HepG2 (cell line): ENCODE results near the gene CARMIL3. TPM values are rescaled to one million over a fixed set of nuclear protein-coding genes. Genes with fewer than 3 reads are reported as not detected.

Experiments used
- AGO1 ChIP-seq: fragments of 200-400 bp; formaldehyde crosslinking; IDR thresholded peaks from 2 replicates; pipeline ENCODE4 v1.6.1; 2017; ENCODE audit warnings: mild to moderate bottlenecking, low read depth, low read length, moderate library complexity; ENCODE audit not compliant: poor library complexity, severe bottlenecking
- CCDC6 ChIP-seq: sonication (generic); formaldehyde crosslinking; IDR thresholded peaks from 2 replicates; pipeline ENCODE4 v1.8.1; 2022; ENCODE audit warnings: mild to moderate bottlenecking, missing genetic modification reagents, moderate library complexity
- HDAC2 ChIP-seq: sonication (generic); formaldehyde crosslinking; IDR thresholded peaks from 2 replicates; pipeline ENCODE4 v1.4.0; 2020; ENCODE audit warnings: missing genetic modification reagents
- ISL2 ChIP-seq: sonication (generic); formaldehyde crosslinking; IDR thresholded peaks from 2 replicates; pipeline ENCODE4 v1.5.0; 2020; ENCODE audit warnings: missing genetic modification reagents
- PHB2 ChIP-seq: fragments of 450-650 bp; IDR thresholded peaks from 2 replicates; pipeline ENCODE4 v1.6.1; 2018; ENCODE audit not compliant: partially characterized antibody
- POLR2A ChIP-seq, 2 experiments: IDR thresholded peaks; 2 replicates each; pipeline ENCODE4 v1.6.1; 2011; ENCODE audit warnings: low read depth in 2 of 2, low read length in 2 of 2, mild to moderate bottlenecking in 1 of 2, moderate library complexity in 1 of 2; ENCODE audit not compliant: insufficient read depth in 1 of 2
- PRDM15 ChIP-seq: sonication (generic); formaldehyde crosslinking; IDR thresholded peaks from 2 replicates; pipeline ENCODE4 v1.4.0; 2020; ENCODE audit warnings: missing genetic modification reagents
- RELA ChIP-seq: sonication (generic); formaldehyde crosslinking; IDR thresholded peaks from 2 replicates; pipeline ENCODE4 v1.4.0; 2020; ENCODE audit warnings: missing genetic modification reagents
- RFX5 ChIP-seq: IDR thresholded peaks from 2 replicates; pipeline ENCODE4 v1.6.1; 2011; ENCODE audit warnings: low read depth, low read length, improper control_type of control experiment
- SAFB2 ChIP-seq: sonication (generic); formaldehyde crosslinking; IDR thresholded peaks from 2 replicates; pipeline ENCODE4 v1.5.1; 2020; ENCODE audit warnings: missing genetic modification reagents, low read depth, mild to moderate bottlenecking, borderline replicate concordance
- SCMH1 ChIP-seq: sonication (generic); formaldehyde crosslinking; IDR thresholded peaks from 2 replicates; pipeline ENCODE4 v1.9.0; 2021; ENCODE audit warnings: missing genetic modification reagents, mild to moderate bottlenecking, borderline replicate concordance
- SP4 ChIP-seq: sonication (generic); formaldehyde crosslinking; IDR thresholded peaks from 2 replicates; pipeline ENCODE4 v1.8.1; 2023; ENCODE audit warnings: mild to moderate bottlenecking, missing genetic modification reagents
- TFAP4 ChIP-seq: sonication (generic); IDR thresholded peaks from 2 replicates; pipeline ENCODE4 v1.6.1; 2016; ENCODE audit warnings: low read depth, borderline replicate concordance
- TIGD3 ChIP-seq: sonication (generic); formaldehyde crosslinking; IDR thresholded peaks from 2 replicates; pipeline ENCODE4 v1.5.1; 2020; ENCODE audit warnings: mild to moderate bottlenecking, missing genetic modification reagents, borderline replicate concordance
- ZNF598 ChIP-seq: sonication (generic); formaldehyde crosslinking; IDR thresholded peaks from 2 replicates; pipeline ENCODE4 v1.5.1; 2020; ENCODE audit warnings: mild to moderate bottlenecking, missing genetic modification reagents, borderline replicate concordance
- ZNF629 ChIP-seq: sonication (generic); formaldehyde crosslinking; conservative IDR thresholded peaks from 2 replicates; pipeline ENCODE4 v1.5.0; 2020; ENCODE audit warnings: missing genetic modification reagents
- ZNF7 ChIP-seq: IDR thresholded peaks from 2 replicates; pipeline ENCODE4 v1.6.1; 2016; ENCODE audit warnings: missing biosample characterization, missing genetic modification reagents
- ZNF770 ChIP-seq: sonication (generic); formaldehyde crosslinking; IDR thresholded peaks from 2 replicates; pipeline ENCODE4 v1.5.0; 2020; ENCODE audit warnings: mild to moderate bottlenecking, missing genetic modification reagents
- ZNF781 ChIP-seq: sonication (generic); formaldehyde crosslinking; IDR thresholded peaks from 2 replicates; pipeline ENCODE4 v1.5.1; 2020; ENCODE audit warnings: borderline replicate concordance, mild to moderate bottlenecking, missing genetic modification reagents; ENCODE audit errors: not compliant biosample characterization
- polyA plus RNA-seq, 8 experiments: library from polyadenylated mRNA; depleted of rRNA in 3 of 8; stranded (reverse) in 7 of 8; unstranded in 1 of 8; fragments of >200 nt; fragmentation: Illumina TruSeq in 4 of 8; extraction: Trizol in 4 of 8; gene quantifications; 2 replicates each; pipeline versions ENCODE4 v1.2.1 to v1.2.3, GENCODE V29; 2011 to 2016; ENCODE audit warnings: low read depth in 4 of 8, missing spikeins in 1 of 8, mixed read lengths in 1 of 8; ENCODE audit not compliant: insufficient read depth in 1 of 8
- total RNA-seq, 5 experiments: library from RNA; depleted of rRNA; stranded (reverse); fragments of >200 nt; fragmentation: Illumina TruSeq; extraction: Trizol; gene quantifications; 2 replicates each; pipeline ENCODE4 v1.2.3, GENCODE V29; 2016; ENCODE audit warnings: low read depth in 1 of 5
- TF ChIP-seq, protein P1 (sequence below): sonication (generic); formaldehyde crosslinking; IDR thresholded peaks from 2 replicates; pipeline ENCODE4 v1.8.0; 2022; ENCODE audit warnings: missing genetic modification reagents, mild to moderate bottlenecking, borderline replicate concordance

CARMIL3 gene
- total and polyA plus RNA-seq, 2 of the 13 experiments (the other 11 are each of a cell fraction or from before 2014, with no cell fraction given): 0.27 to 0.55 TPM

DNA sequence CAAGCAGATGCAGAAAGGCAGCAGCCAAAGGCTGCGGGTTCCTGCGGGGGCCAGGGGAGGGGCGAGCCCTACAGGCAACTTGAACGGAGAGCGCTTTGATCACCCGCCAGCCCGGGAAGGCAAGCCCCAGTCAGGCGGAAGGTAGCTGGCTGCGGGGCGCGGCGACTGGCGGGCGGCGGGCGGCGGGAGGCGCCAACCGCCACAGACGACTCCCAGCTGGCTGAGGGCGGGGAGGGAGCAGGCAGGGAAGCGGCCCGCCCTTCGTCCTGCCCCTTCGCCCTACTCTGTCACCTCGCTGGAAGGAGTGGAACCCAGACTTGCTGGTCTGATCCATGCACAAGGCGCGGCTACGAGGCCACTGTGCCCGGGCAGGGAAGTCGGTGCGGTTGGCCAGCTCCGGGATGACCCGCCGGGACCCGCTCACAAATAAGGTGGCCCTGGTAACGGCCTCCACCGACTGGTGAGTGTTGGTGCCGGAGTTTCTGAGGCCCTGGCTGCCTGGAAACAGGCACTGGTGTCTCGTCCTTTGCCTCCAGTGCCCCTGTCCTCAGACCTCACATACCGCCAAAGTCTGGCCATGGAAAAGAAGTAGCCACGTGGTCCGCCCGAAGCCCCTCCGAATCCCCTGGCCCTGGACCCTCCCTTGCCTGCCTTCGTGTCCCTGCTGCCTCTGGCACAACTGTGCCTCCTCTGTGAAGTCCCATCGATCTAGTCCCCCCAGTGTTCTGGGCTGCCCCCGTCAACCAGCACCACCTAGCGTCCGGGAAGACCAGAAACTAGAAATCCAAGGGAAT, 15.4 kb upstream of the CARMIL3 start (continued):
- TF ChIP-seq ZNF598: no peak; the same call in 1 of the 2 replicates
- peak; percentile 40; the same call in 1 of the 2 replicates for TF ChIP-seq ZNF7 (CRISPR knock-in tag)
- peak; percentile 79 for TF ChIP-seq SP4 (CRISPR knock-in tag)
- peak; percentile 49 for TF ChIP-seq AGO1
- TF ChIP-seq ISL2 (CRISPR knock-in tag): no peak; the same call in 1 of the 2 replicates
- TF ChIP-seq CCDC6 (CRISPR knock-in tag): no peak
- TF ChIP-seq ZNF629 (CRISPR knock-in tag): no peak; the same call in 1 of the 2 replicates
- TF ChIP-seq, protein P1, sequence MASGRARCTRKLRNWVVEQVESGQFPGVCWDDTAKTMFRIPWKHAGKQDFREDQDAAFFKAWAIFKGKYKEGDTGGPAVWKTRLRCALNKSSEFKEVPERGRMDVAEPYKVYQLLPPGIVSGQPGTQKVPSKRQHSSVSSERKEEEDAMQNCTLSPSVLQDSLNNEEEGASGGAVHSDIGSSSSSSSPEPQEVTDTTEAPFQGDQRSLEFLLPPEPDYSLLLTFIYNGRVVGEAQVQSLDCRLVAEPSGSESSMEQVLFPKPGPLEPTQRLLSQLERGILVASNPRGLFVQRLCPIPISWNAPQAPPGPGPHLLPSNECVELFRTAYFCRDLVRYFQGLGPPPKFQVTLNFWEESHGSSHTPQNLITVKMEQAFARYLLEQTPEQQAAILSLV (CRISPR knock-in tag): peak; percentile 79; the same call in 1 of the 2 replicates
- peak; percentile 88; the same call in 1 of the 2 replicates for TF ChIP-seq TFAP4
- TF ChIP-seq PRDM15 (CRISPR knock-in tag): no peak
- TF ChIP-seq SAFB2 (CRISPR knock-in tag): no peak
- TF ChIP-seq HDAC2: peak; percentile 51; the same call in 1 of the 2 replicates
- peak; percentile 57 for TF ChIP-seq RELA (CRISPR knock-in tag)
- 0 out of 2 replicates have a peak, but pooled peaks have one; percentile 14 for TF ChIP-seq RFX5
- no peak for TF ChIP-seq SCMH1 (CRISPR knock-in tag)
- peak; percentile 89 for TF ChIP-seq ZNF781 (CRISPR knock-in tag)
- peak; percentile 70 to 84 for TF ChIP-seq POLR2A (IDR thresholded peaks at IDR 0.05; ENCODE audit: insufficient read depth in 1 of 2, low read depth in 2 of 2, low read length in 2 of 2)
- peak; percentile 68 for TF ChIP-seq ZNF770 (CRISPR knock-in tag)
- 0 out of 2 replicates have a peak, but pooled peaks have one; percentile 52 for TF ChIP-seq TIGD3 (CRISPR knock-in tag)
- no peak for TF ChIP-seq PHB2
